ENCODE measurements around the gene POLDIP3. TPM values are rescaled to one million over a fixed set of nuclear protein-coding genes. Genes with fewer than 3 reads are reported as not detected.

POLDIP3 gene
- total and polyA plus RNA-seq, 2 of the 4 experiments (the other 2 are of a cell fraction): 33.9 to 43.6 TPM

DNA sequence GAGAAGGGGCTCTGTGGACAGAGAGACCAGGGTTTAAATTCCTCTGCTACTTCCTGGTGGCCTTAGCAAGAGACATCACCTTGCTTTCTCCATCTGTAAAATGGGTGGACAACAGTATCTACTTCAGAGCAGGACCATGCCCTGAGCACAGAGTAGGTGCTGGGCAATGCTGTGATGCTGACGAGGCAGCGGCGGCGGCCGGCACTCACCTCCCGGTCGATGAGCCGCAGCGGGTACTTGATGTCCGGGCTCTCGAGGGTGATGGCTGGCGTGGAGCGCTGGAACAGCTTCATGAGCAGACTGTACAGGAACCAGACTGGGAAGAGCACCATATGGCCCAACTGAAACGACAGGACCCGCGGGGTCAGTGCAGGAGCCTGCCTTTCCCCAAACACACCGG lies 21.8 kb upstream of the POLDIP3 start:
- Histone ChIP-seq H4K20me1 (ENCODE audit: insufficient read depth, low read length) (peaks cover 39% of the 10 kb centered on the region), H3K23ac (ENCODE audit: low read depth, low read length) (no peak overlapping the region), H2BK5ac (ENCODE audit: low read depth, low read length, poor library complexity, severe bottlenecking) (peak overlapping the region; percentile 76), H3K4me1 (ENCODE audit: control insufficient read depth, insufficient read depth, low read length) (peaks cover 8% of the 10 kb centered on the region), H3K27me3 (ENCODE audit: control insufficient read depth, insufficient read depth, low read length) (no peaks in the 10 kb centered on the region), H4K8ac (ENCODE audit: low read depth in 2 of 2, low read length in 2 of 2) (peak overlapping the region; percentile 13 to 36; a peak in 1 of 4 replicates), H3K27ac (ENCODE audit: insufficient read depth, low read length) (peak overlapping the region; percentile 9; the same call in 1 of the 2 replicates), H3K79me1 (ENCODE audit: low read depth in 1 of 2, low read length in 2 of 2) (peaks cover 43 to 66% of the 10 kb centered on the region in 2 experiments), H3K14ac (replicated peaks; ENCODE audit: low read depth, low read length) (no peak overlapping the region; the same call in 1 of the 2 replicates), H3K4me2 (ENCODE audit: low read depth, low read length) (no peak overlapping the region), H3K9me3 (ENCODE audit: control insufficient read depth, insufficient read depth, low read length) (no peaks in the 10 kb centered on the region), H2BK20ac (ENCODE audit: low read depth, low read length) (no peak overlapping the region), H3K36me3 (ENCODE audit: control insufficient read depth, insufficient read depth, low read length) (peaks cover 29% of the 10 kb centered on the region), H4K91ac (ENCODE audit: insufficient read depth, low read depth, low read length) (peak overlapping the region; percentile 38; the same call in 1 of the 2 replicates), H3K4ac (ENCODE audit: low read depth, low read length) (peak overlapping the region; percentile 58), H3K4me3 (ENCODE audit: insufficient read depth, low read depth, low read length) (no peak overlapping the region), H3K18ac (ENCODE audit: low read depth, low read length) (no peak overlapping the region), H2BK15ac (ENCODE audit: low read depth, low read length) (peak overlapping the region; percentile 85; the same call in 2 of the 3 replicates), H3K9ac (ENCODE audit: low read depth, low read length) (no peak overlapping the region), H4K5ac (ENCODE audit: low read depth, low read length) (no peak overlapping the region), H2BK120ac (ENCODE audit: low read depth, low read length) (no peak overlapping the region; the same call in 1 of the 2 replicates), H2AK9ac (replicated peaks; ENCODE audit: low read depth, low read length, poor library complexity) (no peak overlapping the region), H3K9me1 (ENCODE audit: insufficient read depth, low read length) (peaks cover 16% of the 10 kb centered on the region), H2AFZ (replicated peaks; ENCODE audit: low read length, poor library complexity) (no peak overlapping the region), H3K56ac (ENCODE audit: extremely low read depth, insufficient read depth, low read length) (no peak overlapping the region), H2AK5ac (ENCODE audit: low read depth, low read length) (peak overlapping the region; percentile 90)
- intact Hi-C loops (cut with micrococcal nuclease): no loop called here
- dilution Hi-C loops (cut with HindIII; ENCODE audit: low sequenced_read_pairs, unreplicated experiment): no loop called here
- CTCF ChIA-PET: no interaction called here
- no peak for ATAC-seq (ENCODE audit: low read depth)
- WGBS, 2 experiments (ENCODE audit: extremely low coverage in 2 of 2, insufficient read length in 1 of 2): 100% methylated on average over 14 of the region's 17 CpGs; no CpG with 5 or more reads in 1 of the 2 experiments
- no TSS peak for BruUV-seq (replicated peaks)
- DNase-seq: no peak
- in situ Hi-C loops (cut with MboI; ENCODE audit: low sequenced_read_pairs): no loop called here
- POLR2A ChIA-PET (ENCODE audit: unreplicated experiment): no interaction called here
- no peak for TF ChIP-seq BHLHE40 (IDR thresholded peaks at IDR 0.05; ENCODE audit: low read depth, low read length)
- no peak for TF ChIP-seq NFE2L2 (IDR thresholded peaks at IDR 0.05; ENCODE audit: low read depth, low read length)
